Raji (cell line): ENCODE measurements around the gene LXN.

ENCODE experiments used
- POLR2A ChIP-seq: IDR thresholded peaks from 2 replicates; pipeline ENCODE4 v1.6.1; 2011; ENCODE audit warnings: low read depth, low read length, control low read depth; ENCODE audit not compliant: insufficient read depth

LXN gene

GRCh38 chr3:158672215-158673176, at the start of gene LXN:
LXN (minus strand) TSS chr3:158672648; CDS start chr3:158672478, 170 bp downstream.
- no peak for TF ChIP-seq POLR2A

GRCh38 chr3:158722108-158722507, 49.7 kb upstream of the LXN start:
- no peak for TF ChIP-seq POLR2A

GRCh38 chr3:158718490-158719170, 46.2 kb upstream of the LXN start:
- no peak for TF ChIP-seq POLR2A

- no peak for TF ChIP-seq POLR2A
Measured at GRCh38 chr3:158717576-158717975, 45.1 kb upstream of the LXN start.

GRCh38 chr3:158713094-158713499, 40.6 kb upstream of the LXN start:
- TF ChIP-seq POLR2A, result no peak

- no peak for TF ChIP-seq POLR2A
Measured at GRCh38 chr3:158712443-158712842, 40.0 kb upstream of the LXN start.

GRCh38 chr3:158711886-158712285, 39.4 kb upstream of the LXN start:
- no peak for TF ChIP-seq POLR2A

- TF ChIP-seq POLR2A, result no peak
Measured at GRCh38 chr3:158710601-158711000, 38.2 kb upstream of the LXN start.

GRCh38 chr3:158709666-158710083, 37.2 kb upstream of the LXN start:
- TF ChIP-seq POLR2A, result no peak

- TF ChIP-seq POLR2A, result no peak
Measured at GRCh38 chr3:158703566-158703965, 31.1 kb upstream of the LXN start.

GRCh38 chr3:158702815-158703481, 30.5 kb upstream of the LXN start:
- no peak for TF ChIP-seq POLR2A

GRCh38 chr3:158701420-158702065, 29.1 kb upstream of the LXN start:
- no peak for TF ChIP-seq POLR2A

- no peak for TF ChIP-seq POLR2A
Measured at GRCh38 chr3:158700559-158700958, 28.1 kb upstream of the LXN start.

- TF ChIP-seq POLR2A, result no peak
Measured at GRCh38 chr3:158696618-158697017, 24.2 kb upstream of the LXN start.

GRCh38 chr3:158685159-158685558, 12.7 kb upstream of the LXN start:
- no peak for TF ChIP-seq POLR2A
